SK-N-SH treated with all-trans-retinoic acid at 6 μM for 48 hours (cell line): ENCODE results near the gene CDKN2B-AS1.

Experiments
- ARNTL ChIP-seq: fragments of 450-650 bp; formaldehyde crosslinking; IDR thresholded peaks from 2 replicates; pipeline ENCODE4 v1.5.0; 2020; ENCODE audit warnings: low read depth, mild to moderate bottlenecking, moderate library complexity, borderline replicate concordance
- CSDC2 ChIP-seq: fragments of 250-450 bp; sonication (Bioruptor Pico); IDR thresholded peaks from 2 replicates; pipeline ENCODE4 v1.5.0; 2020; ENCODE audit warnings: mild to moderate bottlenecking, moderate library complexity
- ESRRG ChIP-seq: fragments of 250-450 bp; sonication (Bioruptor Pico); IDR thresholded peaks from 2 replicates; pipeline ENCODE4 v1.6.1; 2021; ENCODE audit warnings: mild to moderate bottlenecking
- ISL1 ChIP-seq: fragments of 250-450 bp; sonication (Bioruptor Pico); IDR thresholded peaks from 2 replicates; pipeline ENCODE4 v2.1.2; 2022; ENCODE audit warnings: mild to moderate bottlenecking, moderate library complexity
- PPARA ChIP-seq: fragments of 250-450 bp; sonication (Bioruptor Pico); IDR thresholded peaks from 2 replicates; pipeline ENCODE4 v1.5.0; 2020; ENCODE audit warnings: mild to moderate bottlenecking, borderline replicate concordance
- RARB ChIP-seq: fragments of 250-450 bp; sonication (Bioruptor Pico); IDR thresholded peaks from 2 replicates; pipeline ENCODE4 v1.8.0; 2021; ENCODE audit warnings: mild to moderate bottlenecking, moderate library complexity
- ZFP3 ChIP-seq: fragments of 250-450 bp; sonication (Bioruptor Pico); IDR thresholded peaks from 2 replicates; pipeline ENCODE4 v1.5.0; 2020; ENCODE audit warnings: mild to moderate bottlenecking, moderate library complexity
- ZFP30 ChIP-seq: fragments of 450-650 bp; formaldehyde crosslinking; IDR thresholded peaks from 2 replicates; pipeline ENCODE4 v1.5.0; 2022; ENCODE audit warnings: mild to moderate bottlenecking, moderate library complexity
- TF ChIP-seq, protein P1 (sequence below): fragments of 250-450 bp; sonication (Bioruptor Pico); IDR thresholded peaks from 2 replicates; pipeline ENCODE4 v1.5.0; 2020; ENCODE audit warnings: mild to moderate bottlenecking, moderate library complexity
- TF ChIP-seq, protein P2 (sequence below): fragments of 250-450 bp; sonication (Bioruptor Pico); IDR thresholded peaks from 2 replicates; pipeline ENCODE4 v1.5.1; 2021; ENCODE audit warnings: mild to moderate bottlenecking, moderate library complexity

DNA sequence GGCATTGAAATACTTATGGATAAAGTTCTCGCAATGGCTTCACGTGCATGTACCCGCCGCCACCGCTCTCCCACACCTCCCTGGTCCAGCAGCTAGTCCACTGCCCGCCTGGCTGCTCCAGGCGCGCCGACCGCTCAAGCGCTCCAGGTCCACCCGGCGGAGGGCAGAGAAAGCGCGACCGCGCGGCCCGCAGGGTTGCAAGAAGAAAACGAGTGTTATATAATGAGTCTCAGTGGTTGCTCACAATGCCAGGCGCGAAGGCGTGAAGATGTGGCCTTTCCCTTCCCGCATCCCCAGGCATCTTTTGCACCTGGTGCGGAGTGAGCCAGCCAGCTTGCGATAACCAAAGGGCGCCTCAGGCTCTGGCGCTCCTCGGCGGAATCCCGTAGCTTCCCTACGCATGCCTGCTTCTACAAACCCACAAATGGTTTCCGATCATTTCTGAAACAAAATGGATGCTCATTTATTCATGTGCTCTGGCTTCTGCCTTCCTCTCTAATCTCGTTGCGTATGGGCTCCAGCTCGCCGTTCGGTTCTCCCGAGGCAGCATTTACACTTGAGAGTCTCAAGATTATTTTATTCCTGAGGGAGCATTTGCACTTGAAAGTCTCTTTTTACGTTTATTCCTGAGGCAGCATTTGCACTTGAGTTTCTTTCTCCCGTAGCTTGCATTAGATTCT lies 26.1 kb upstream of the CDKN2B-AS1 start:
- no peak for TF ChIP-seq ESRRG (CRISPR knock-in tag)
- TF ChIP-seq PPARA (CRISPR knock-in tag): no peak
- no peak for TF ChIP-seq ARNTL (CRISPR knock-in tag)
- TF ChIP-seq ISL1 (CRISPR knock-in tag): no peak
- no peak for TF ChIP-seq CSDC2 (CRISPR knock-in tag)
- no peak for TF ChIP-seq RARB (CRISPR knock-in tag)
- TF ChIP-seq, protein P1, sequence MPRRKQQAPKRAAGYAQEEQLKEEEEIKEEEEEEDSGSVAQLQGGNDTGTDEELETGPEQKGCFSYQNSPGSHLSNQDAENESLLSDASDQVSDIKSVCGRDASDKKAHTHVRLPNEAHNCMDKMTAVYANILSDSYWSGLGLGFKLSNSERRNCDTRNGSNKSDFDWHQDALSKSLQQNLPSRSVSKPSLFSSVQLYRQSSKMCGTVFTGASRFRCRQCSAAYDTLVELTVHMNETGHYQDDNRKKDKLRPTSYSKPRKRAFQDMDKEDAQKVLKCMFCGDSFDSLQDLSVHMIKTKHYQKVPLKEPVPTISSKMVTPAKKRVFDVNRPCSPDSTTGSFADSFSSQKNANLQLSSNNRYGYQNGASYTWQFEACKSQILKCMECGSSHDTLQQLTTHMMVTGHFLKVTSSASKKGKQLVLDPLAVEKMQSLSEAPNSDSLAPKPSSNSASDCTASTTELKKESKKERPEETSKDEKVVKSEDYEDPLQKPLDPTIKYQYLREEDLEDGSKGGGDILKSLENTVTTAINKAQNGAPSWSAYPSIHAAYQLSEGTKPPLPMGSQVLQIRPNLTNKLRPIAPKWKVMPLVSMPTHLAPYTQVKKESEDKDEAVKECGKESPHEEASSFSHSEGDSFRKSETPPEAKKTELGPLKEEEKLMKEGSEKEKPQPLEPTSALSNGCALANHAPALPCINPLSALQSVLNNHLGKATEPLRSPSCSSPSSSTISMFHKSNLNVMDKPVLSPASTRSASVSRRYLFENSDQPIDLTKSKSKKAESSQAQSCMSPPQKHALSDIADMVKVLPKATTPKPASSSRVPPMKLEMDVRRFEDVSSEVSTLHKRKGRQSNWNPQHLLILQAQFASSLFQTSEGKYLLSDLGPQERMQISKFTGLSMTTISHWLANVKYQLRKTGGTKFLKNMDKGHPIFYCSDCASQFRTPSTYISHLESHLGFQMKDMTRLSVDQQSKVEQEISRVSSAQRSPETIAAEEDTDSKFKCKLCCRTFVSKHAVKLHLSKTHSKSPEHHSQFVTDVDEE: no peak
- no peak for TF ChIP-seq ZFP30 (CRISPR knock-in tag)
- TF ChIP-seq ZFP3 (CRISPR knock-in tag): no peak
- TF ChIP-seq, protein P2, sequence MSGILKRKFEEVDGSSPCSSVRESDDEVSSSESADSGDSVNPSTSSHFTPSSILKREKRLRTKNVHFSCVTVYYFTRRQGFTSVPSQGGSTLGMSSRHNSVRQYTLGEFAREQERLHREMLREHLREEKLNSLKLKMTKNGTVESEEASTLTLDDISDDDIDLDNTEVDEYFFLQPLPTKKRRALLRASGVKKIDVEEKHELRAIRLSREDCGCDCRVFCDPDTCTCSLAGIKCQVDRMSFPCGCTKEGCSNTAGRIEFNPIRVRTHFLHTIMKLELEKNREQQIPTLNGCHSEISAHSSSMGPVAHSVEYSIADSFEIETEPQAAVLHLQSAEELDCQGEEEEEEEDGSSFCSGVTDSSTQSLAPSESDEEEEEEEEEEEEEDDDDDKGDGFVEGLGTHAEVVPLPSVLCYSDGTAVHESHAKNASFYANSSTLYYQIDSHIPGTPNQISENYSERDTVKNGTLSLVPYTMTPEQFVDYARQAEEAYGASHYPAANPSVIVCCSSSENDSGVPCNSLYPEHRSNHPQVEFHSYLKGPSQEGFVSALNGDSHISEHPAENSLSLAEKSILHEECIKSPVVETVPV (CRISPR knock-in tag): no peak
